Bone marrow (tissue), 2 donors: ENCODE data around the gene PLEKHH3.

ENCODE experiments used
- DNase-seq, 2 donors: peaks; one replicate each; lab custom pipeline; 2025; lab: John Stamatoyannopoulos, UW

PLEKHH3 gene

GRCh38 chr17:42676424-42677011 lies at the start of gene PLEKHH3:
PLEKHH3 (minus strand) TSS chr17:42676994; CDS start chr17:42676563, 431 bp downstream.
- DNase-seq, result no peak

GRCh38 chr17:42725143-42725542 lies 48.3 kb upstream of the PLEKHH3 start:
- DNase-seq, result no peak

GRCh38 chr17:42723636-42724035 lies 46.8 kb upstream of the PLEKHH3 start:
- DNase-seq, result no peak

GRCh38 chr17:42720996-42721583 lies 44.3 kb upstream of the PLEKHH3 start:
- peak in 1 of 2 donors; percentile 67 for DNase-seq

- no peak for DNase-seq
Observed at GRCh38 chr17:42709561-42709960, 32.8 kb upstream of the PLEKHH3 start.

- DNase-seq, result no peak
Observed at GRCh38 chr17:42708588-42708987, 31.8 kb upstream of the PLEKHH3 start.

- DNase-seq, result no peak
Observed at GRCh38 chr17:42706732-42707131, 29.9 kb upstream of the PLEKHH3 start.

- DNase-seq, result no peak
Observed at GRCh38 chr17:42704837-42705494, 28.2 kb upstream of the PLEKHH3 start.

GRCh38 chr17:42704490-42704836 lies 27.7 kb upstream of the PLEKHH3 start:
- no peak for DNase-seq

- DNase-seq, result no peak
Observed at GRCh38 chr17:42702446-42702845, 25.7 kb upstream of the PLEKHH3 start.

- DNase-seq, result no peak
Observed at GRCh38 chr17:42700586-42701289, 23.9 kb upstream of the PLEKHH3 start.

- DNase-seq, result no peak
Observed at GRCh38 chr17:42699415-42699740, 22.6 kb upstream of the PLEKHH3 start.

- DNase-seq, result no peak
Observed at GRCh38 chr17:42698736-42699414, 22.1 kb upstream of the PLEKHH3 start.

GRCh38 chr17:42697108-42697811 lies 20.5 kb upstream of the PLEKHH3 start:
- no peak for DNase-seq

- no peak for DNase-seq
Observed at GRCh38 chr17:42695500-42695899, 18.7 kb upstream of the PLEKHH3 start.

GRCh38 chr17:42694524-42694923 lies 17.7 kb upstream of the PLEKHH3 start:
- DNase-seq, result no peak

- no peak for DNase-seq
Observed at GRCh38 chr17:42692489-42692888, 15.7 kb upstream of the PLEKHH3 start.

GRCh38 chr17:42691021-42691545 lies 14.3 kb upstream of the PLEKHH3 start:
- no peak for DNase-seq

GRCh38 chr17:42690596-42690995 lies 13.8 kb upstream of the PLEKHH3 start:
- no peak for DNase-seq

- DNase-seq, result no peak
Observed at GRCh38 chr17:42687707-42688320, 11.0 kb upstream of the PLEKHH3 start.

- DNase-seq, result no peak
Observed at GRCh38 chr17:42686520-42687128, 9.8 kb upstream of the PLEKHH3 start.
